EL (cell line): Measurements from ENCODE around the gene LY6G6F.

ENCODE experiments used
- DNase-seq: peaks from one replicate; pipeline ENCODE4 v3.0.0-alpha.2; 2016

The LY6G6F gene

GRCh38 chr6:31727034-31727716 is 20.5 kb downstream of the LY6G6F start:
- DNase-seq = no peak

- no peak for DNase-seq
Measured at GRCh38 chr6:31727717-31728671, 21.3 kb downstream of the LY6G6F start.

GRCh38 chr6:31728767-31729514 is 22.3 kb downstream of the LY6G6F start, which contains the start of gene DDAH2:
Gene DDAH2, minus strand, starts transcription at chr6:31729299. Its CDS starts 138 bp downstream, at chr6:31729161.
- no peak for DNase-seq

- peak; percentile 90 for DNase-seq
Measured at GRCh38 chr6:31729515-31729978, 22.9 kb downstream of the LY6G6F start.

GRCh38 chr6:31729979-31730630 is 23.4 kb downstream of the LY6G6F start:
- DNase-seq = peak; percentile 91

GRCh38 chr6:31730631-31731086 is 24.0 kb downstream of the LY6G6F start:
- peak; percentile 26 for DNase-seq

GRCh38 chr6:31732029-31732428 is 25.4 kb downstream of the LY6G6F start:
- DNase-seq = no peak

GRCh38 chr6:31733734-31734133 is 27.1 kb downstream of the LY6G6F start:
- DNase-seq = no peak

- DNase-seq = no peak
Measured at GRCh38 chr6:31734247-31734820, 27.7 kb downstream of the LY6G6F start.

GRCh38 chr6:31734821-31735406 is 28.2 kb downstream of the LY6G6F start:
- DNase-seq = peak; percentile 88

- peak; percentile 91 for DNase-seq
Measured at GRCh38 chr6:31736021-31736767, 29.5 kb downstream of the LY6G6F start, which contains the start of gene CLIC1. Gene CLIC1, minus strand, starts transcription at chr6:31736530. Its CDS starts 230 bp downstream, at chr6:31736300.

- DNase-seq = no peak
Measured at GRCh38 chr6:31736768-31737314, 30.2 kb downstream of the LY6G6F start.

GRCh38 chr6:31737315-31737990 is 30.8 kb downstream of the LY6G6F start:
- DNase-seq = no peak

- peak; percentile 81 for DNase-seq
Measured at GRCh38 chr6:31737991-31738979, 31.6 kb downstream of the LY6G6F start.

- peak; percentile 100 for DNase-seq
Measured at GRCh38 chr6:31739639-31740396, 33.2 kb downstream of the LY6G6F start, which contains the start of gene MSH5. Gene MSH5, plus strand, starts transcription at chr6:31740005. Its CDS starts 462 bp downstream, at chr6:31740467.

GRCh38 chr6:31740397-31741223 is 33.9 kb downstream of the LY6G6F start:
- no peak for DNase-seq

- DNase-seq = no peak
Measured at GRCh38 chr6:31741815-31742214, 35.1 kb downstream of the LY6G6F start.
